Duodenal mucosa (tissue), 2 donors: Measurements from ENCODE around the gene CCBE1.
"Not testable (repeated sequence)": the region's sequence is repeated elsewhere in the genome, so short reads cannot be mapped to it uniquely, and the experiment has no call there.

Source experiments
- H3K27ac ChIP-seq: one replicate; pipeline ENCODE4 v1.7.0; 2013; ENCODE audit warnings: low read depth, low read length
- H3K27me3 ChIP-seq, 2 donors: one replicate each; pipeline ENCODE4 v1.7.0; 2013; ENCODE audit warnings: low read length in 2 of 2, control low read depth in 1 of 2; ENCODE audit not compliant: insufficient read depth in 2 of 2, control insufficient read depth in 1 of 2
- H3K36me3 ChIP-seq, 2 donors: one replicate each; pipeline ENCODE4 v1.7.0; 2013; ENCODE audit warnings: low read length in 2 of 2, control low read depth in 1 of 2; ENCODE audit not compliant: insufficient read depth in 2 of 2, control insufficient read depth in 1 of 2
- H3K4me1 ChIP-seq, 2 donors: one replicate each; pipeline ENCODE4 v1.7.0; 2013; ENCODE audit warnings: low read length in 2 of 2, control low read depth in 1 of 2; ENCODE audit not compliant: insufficient read depth in 2 of 2, control insufficient read depth in 1 of 2
- H3K4me3 ChIP-seq, 2 donors: one replicate each; pipeline ENCODE4 v1.7.0; 2013; ENCODE audit warnings: low read length in 2 of 2, low read depth in 1 of 2
- H3K9ac ChIP-seq, 2 donors: one replicate each; pipeline ENCODE4 v1.7.0; 2013; ENCODE audit warnings: low read length in 2 of 2, low read depth in 1 of 2
- H3K9me3 ChIP-seq, 2 donors: one replicate each; pipeline ENCODE4 v1.7.0; 2013; ENCODE audit warnings: low read length in 2 of 2, control low read depth in 1 of 2; ENCODE audit not compliant: control insufficient read depth in 1 of 2

Gene CCBE1

GRCh38 chr18:59515956-59516355, 181.3 kb downstream of the CCBE1 start:
- H3K36me3 ChIP-seq, H3K4me1 ChIP-seq, H3K4me3 ChIP-seq, H3K9ac ChIP-seq, H3K9me3 ChIP-seq, H3K27me3 ChIP-seq, H3K27ac ChIP-seq: not testable (repeated sequence)

DNA sequence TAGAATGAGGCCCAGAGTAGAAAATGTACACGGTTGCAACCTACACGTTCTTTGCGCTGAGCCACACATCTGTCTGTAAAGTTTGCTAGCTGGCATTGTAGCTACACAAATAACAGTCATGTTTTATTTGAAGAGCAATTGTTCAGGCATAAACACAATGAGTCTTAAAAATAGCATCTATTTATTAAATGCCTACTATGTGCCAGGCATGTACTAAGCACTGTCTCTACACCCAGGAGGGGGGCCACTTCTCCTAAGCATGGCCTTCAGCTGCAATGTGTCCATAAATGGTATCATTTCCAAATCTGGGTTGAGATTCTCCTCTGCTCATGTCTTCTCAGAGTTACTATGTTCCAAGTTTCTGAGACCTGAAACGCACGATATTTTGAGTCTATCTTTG, 182.1 kb downstream of the CCBE1 start:
- peaks cover 3 to 7% of the 10 kb centered on the region in 2 donors for H3K4me1 ChIP-seq
- no peak overlapping the region for H3K9ac ChIP-seq
- no peak overlapping the region for H3K4me3 ChIP-seq
- no peaks in the 10 kb centered on the region for H3K9me3 ChIP-seq
- H3K27me3 ChIP-seq = peaks cover 0 to 2% of the 10 kb centered on the region in 2 donors
- H3K27ac ChIP-seq = no peak overlapping the region
- H3K36me3 ChIP-seq = no peaks in the 10 kb centered on the region

DNA sequence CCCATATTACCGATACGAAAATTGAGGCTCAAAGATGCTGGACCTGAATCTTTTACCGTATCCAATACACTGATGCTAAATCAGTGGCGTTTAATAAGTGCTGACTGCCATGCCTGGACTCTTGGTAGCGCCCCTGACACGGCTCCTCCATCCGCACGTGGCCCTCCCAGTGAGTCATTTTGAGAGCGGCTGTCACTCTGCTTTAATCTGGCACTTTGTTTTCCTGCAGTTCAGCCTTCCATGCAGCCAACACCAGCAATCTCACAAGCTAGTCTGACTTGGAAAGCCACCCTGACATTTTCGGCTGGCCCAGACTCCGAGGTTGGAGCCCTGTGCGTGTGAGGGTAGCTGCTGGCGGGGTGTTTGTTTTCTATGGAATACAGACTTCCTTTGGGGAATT, 183.0 kb downstream of the CCBE1 start:
- H3K27ac ChIP-seq = no peak overlapping the region
- H3K4me1 ChIP-seq = peaks cover 3 to 7% of the 10 kb centered on the region in 2 donors
- no peaks in the 10 kb centered on the region for H3K36me3 ChIP-seq
- H3K9ac ChIP-seq = no peak overlapping the region
- no peaks in the 10 kb centered on the region for H3K9me3 ChIP-seq
- no peak overlapping the region for H3K4me3 ChIP-seq
- peaks cover 0 to 2% of the 10 kb centered on the region in 2 donors for H3K27me3 ChIP-seq

- no peak overlapping the region for H3K4me3 ChIP-seq
- H3K36me3 ChIP-seq = no peaks in the 10 kb centered on the region
- H3K9ac ChIP-seq = no peak overlapping the region
- no peak overlapping the region for H3K27ac ChIP-seq
- peaks cover 3 to 7% of the 10 kb centered on the region in 2 donors for H3K4me1 ChIP-seq
- H3K27me3 ChIP-seq = peaks cover 0 to 2% of the 10 kb centered on the region in 2 donors
- no peaks in the 10 kb centered on the region for H3K9me3 ChIP-seq
Observed at GRCh38 chr18:59512025-59512755, 185.0 kb downstream of the CCBE1 start.

- Histone ChIP-seq H3K4me1 (peaks cover 0 to 3% of the 10 kb centered on the region in 2 donors), H3K27me3 (peaks cover 0 to 2% of the 10 kb centered on the region in 2 donors), H3K27ac (no peak overlapping the region), H3K9ac (no peak overlapping the region), H3K9me3 (no peaks in the 10 kb centered on the region), H3K36me3 (no peaks in the 10 kb centered on the region), H3K4me3 (no peak overlapping the region)
Observed at GRCh38 chr18:59509481-59510442, 187.5 kb downstream of the CCBE1 start.

- Histone ChIP-seq H3K27me3 (no peaks in the 10 kb centered on the region), H3K9me3 (no peaks in the 10 kb centered on the region), H3K4me3 (no peak overlapping the region), H3K27ac (no peak overlapping the region), H3K4me1 (no peaks in the 10 kb centered on the region), H3K36me3 (no peaks in the 10 kb centered on the region), H3K9ac (no peak overlapping the region)
Observed at GRCh38 chr18:59505356-59505755, 191.9 kb downstream of the CCBE1 start.

DNA sequence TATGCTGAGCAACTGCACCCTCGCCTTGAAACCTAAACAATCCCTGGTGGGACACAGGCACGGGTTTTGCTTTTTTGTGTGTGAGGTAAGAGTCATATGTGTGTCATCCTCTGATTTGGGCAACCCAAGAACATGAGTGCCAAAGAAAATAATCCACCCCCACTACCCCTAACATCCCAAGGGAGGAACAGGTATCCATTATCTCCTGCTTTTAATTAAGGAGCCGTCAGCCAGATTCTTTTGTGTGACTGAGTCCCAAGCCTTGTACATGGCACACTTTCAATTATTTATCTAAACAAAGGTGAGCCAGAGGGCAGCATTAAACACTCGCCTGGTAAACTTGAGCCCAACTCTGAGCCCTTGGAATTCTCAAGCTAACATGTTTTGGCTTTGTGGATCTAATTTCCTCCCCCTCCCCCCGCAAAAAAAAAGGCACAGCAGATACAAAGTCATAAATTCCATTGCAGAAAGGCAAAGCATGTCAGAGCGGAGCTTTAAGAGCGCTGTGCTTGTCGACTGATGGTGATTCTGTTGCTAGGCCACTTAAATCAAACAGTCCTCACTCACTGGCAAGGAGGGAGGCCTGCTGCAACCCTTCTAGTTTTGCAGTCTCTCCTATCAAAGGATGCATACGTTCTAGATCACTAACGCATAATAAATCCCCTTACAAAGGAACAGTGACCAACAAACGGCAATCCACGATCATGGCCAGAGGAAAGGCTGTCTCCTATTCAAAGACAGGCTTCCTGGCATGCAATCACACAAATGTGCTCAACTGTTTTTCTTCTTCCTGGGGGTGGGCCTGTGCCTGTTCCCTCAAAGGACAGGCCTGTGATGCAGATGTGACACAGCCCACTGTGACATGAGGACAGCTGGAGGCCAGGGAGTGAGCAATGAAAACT, 194.7 kb downstream of the CCBE1 start:
- no peaks in the 10 kb centered on the region for H3K9me3 ChIP-seq
- no peaks in the 10 kb centered on the region for H3K4me1 ChIP-seq
- H3K27me3 ChIP-seq = no peaks in the 10 kb centered on the region
- H3K9ac ChIP-seq = no peak overlapping the region
- no peak overlapping the region for H3K4me3 ChIP-seq
- no peaks in the 10 kb centered on the region for H3K36me3 ChIP-seq
- H3K27ac ChIP-seq = no peak overlapping the region

DNA sequence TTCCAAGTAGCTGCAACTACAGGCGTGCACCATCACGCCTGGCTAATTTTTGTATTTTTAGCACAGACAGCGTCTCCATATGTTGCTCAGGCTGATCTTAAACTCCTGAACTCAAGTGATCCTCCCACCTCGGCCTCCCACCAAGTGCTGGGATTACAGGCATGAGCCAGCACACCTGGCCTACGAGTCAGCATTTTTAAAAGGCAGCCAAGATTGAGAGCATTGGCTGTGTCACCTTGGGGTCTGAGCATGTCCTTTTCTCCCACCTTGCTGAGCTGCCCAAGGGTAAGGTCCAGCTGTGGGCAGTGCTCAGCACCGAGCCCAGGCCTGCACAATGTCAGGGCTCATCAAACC, 195.3 kb downstream of the CCBE1 start:
- Histone ChIP-seq H3K4me1 (no peaks in the 10 kb centered on the region), H3K27ac (no peak overlapping the region), H3K36me3 (no peaks in the 10 kb centered on the region), H3K9me3 (no peaks in the 10 kb centered on the region), H3K27me3 (no peaks in the 10 kb centered on the region), H3K9ac (no peak overlapping the region), H3K4me3 (no peak overlapping the region)

DNA sequence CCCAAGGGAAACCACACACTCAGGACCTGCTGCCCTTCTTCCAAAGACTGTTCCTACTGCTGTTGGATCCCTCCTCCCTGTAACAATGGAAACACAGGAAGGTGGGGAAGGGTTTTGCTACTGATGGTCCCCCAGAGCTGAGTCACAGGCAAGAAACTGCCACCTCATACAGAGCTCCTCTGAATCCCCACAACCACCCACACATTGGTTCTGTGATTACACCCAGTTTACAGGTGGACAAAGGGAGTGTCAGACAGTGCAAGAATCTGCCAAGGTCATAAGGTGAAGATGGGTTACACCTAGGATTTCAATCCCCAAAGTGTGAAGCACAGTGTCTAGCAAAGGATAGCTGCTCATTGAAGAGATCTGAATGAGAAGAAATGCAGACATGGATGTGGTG, 196.5 kb downstream of the CCBE1 start:
- Histone ChIP-seq H3K27ac (no peak overlapping the region), H3K4me1 (no peaks in the 10 kb centered on the region), H3K27me3 (no peaks in the 10 kb centered on the region), H3K9me3 (no peaks in the 10 kb centered on the region), H3K9ac (no peak overlapping the region), H3K4me3 (no peak overlapping the region), H3K36me3 (no peaks in the 10 kb centered on the region)
